HCT116 (cell line): ENCODE data around the gene E2F1. TPM values are rescaled to one million over a fixed set of nuclear protein-coding genes. Genes with fewer than 3 reads are reported as not detected.

Experiments
- ATAC-seq: fragments of 200-7000 bp; cut with Tn5 transposase; 2 replicates; pipeline ENCODE4 v1.9.1; 2020; ENCODE audit warnings: mild to moderate bottlenecking, moderate library complexity
- BruUV-seq: library from RNA; stranded (reverse); fragments of 400-500 nt; replicated peaks from 2 replicates; lab custom pipeline; 2021; lab: Mats Ljungman, UMichigan
- CTCF ChIA-PET: fragments of 300-600 bp; sonication (Branson Sonifier 250); formaldehyde crosslinking; loops from one replicate; lab custom pipeline; 2021; ENCODE audit warnings: antibody characterized with exemption; lab: Charles Lee
- POLR2A ChIA-PET: fragments of 300-600, 350-600 bp; sonication (Branson Sonifier 250); formaldehyde crosslinking; loops from one replicate; lab custom pipeline; 2021; ENCODE audit warnings: antibody characterized with exemption; lab: Charles Lee
- RAD21 ChIA-PET, 2 experiments: fragments of 300-600 bp; sonication (Branson Sonifier 250); formaldehyde crosslinking; loops; one replicate each; lab custom pipeline; 2023; ENCODE audit warnings: low total read pairs in 2 of 2; ENCODE audit not compliant: uncharacterized antibody in 2 of 2, unreplicated experiment in 2 of 2, low non-redundant PET in 1 of 2; lab: Charles Lee
- DNase-seq: peaks from one replicate; pipeline ENCODE4 v3.0.0-alpha.2; 2010; ENCODE audit warnings: low read depth, low spot score
- H2AFZ ChIP-seq: fragments of 200-600 bp; shearing (Covaris generic), sonication (generic); 2 replicates; pipeline ENCODE4 v1.6.1; 2017; ENCODE audit warnings: low read depth, mixed run types, mixed read lengths, antibody characterized with exemption, low read length; ENCODE audit not compliant: poor library complexity, severe bottlenecking
- H3K27ac ChIP-seq: 2 replicates; pipeline ENCODE4 v1.5.1; 2012; ENCODE audit warnings: low read depth, low read length
- H3K27me3 ChIP-seq: fragments of 200-600 bp; sonication (generic); 2 replicates; pipeline ENCODE4 v1.6.1; 2016; ENCODE audit warnings: mixed run types, low read length, mixed read lengths; ENCODE audit not compliant: insufficient read depth
- H3K36me3 ChIP-seq, 2 experiments: fragments of 200-500 bp in 1 of 2; fragments of 200-600 bp in 1 of 2; sonication (Bioruptor generic) in 1 of 2; sonication (generic) in 1 of 2; 2 replicates each; pipeline versions ENCODE4 v1.5.1 to v1.6.1; 2014 to 2016; ENCODE audit warnings: low read length in 2 of 2, inconsistent platforms in 1 of 2, mixed read lengths in 1 of 2, mixed run types in 1 of 2; ENCODE audit not compliant: insufficient read depth in 2 of 2, control insufficient read depth in 1 of 2
- H3K4me1 ChIP-seq, 2 experiments: fragments of 200-600 bp in 1 of 2; sonication (generic) in 1 of 2; 2 replicates each; pipeline versions ENCODE4 v1.5.1 to v1.6.1; 2012 to 2017; ENCODE audit warnings: low read length in 2 of 2, inconsistent platforms in 1 of 2, mild to moderate bottlenecking in 1 of 2, mixed read lengths in 1 of 2, mixed run types in 1 of 2, moderate library complexity in 1 of 2; ENCODE audit not compliant: insufficient read depth in 2 of 2, control insufficient read depth in 1 of 2
- H3K4me2 ChIP-seq: fragments of 200-600 bp; sonication (generic); 2 replicates; pipeline ENCODE4 v1.6.1; 2017; ENCODE audit warnings: mixed run types, low read length, mixed read lengths
- H3K4me3 ChIP-seq, 2 experiments: fragments of 200-600 bp in 1 of 2; sonication (generic) in 1 of 2; replicated peaks in 1 of 2; 2 replicates each; pipeline ENCODE4 v1.5.1; 2011 to 2016; ENCODE audit warnings: low read length in 2 of 2, control low read depth in 1 of 2, low read depth in 1 of 2, mild to moderate bottlenecking in 1 of 2, mixed read lengths in 1 of 2, mixed run types in 1 of 2
- H3K79me2 ChIP-seq: fragments of 200-600 bp; sonication (generic); 2 replicates; pipeline ENCODE4 v1.6.1; 2017; ENCODE audit warnings: mild to moderate bottlenecking, mixed run types, low read length, moderate library complexity, mixed read lengths; ENCODE audit not compliant: insufficient read depth
- H3K9ac ChIP-seq: fragments of 200-600 bp; sonication (generic); 2 replicates; pipeline ENCODE4 v1.6.1; 2016; ENCODE audit warnings: low read length, mixed read lengths
- H3K9me2 ChIP-seq: fragments of 200-600 bp; sonication (generic), shearing (Covaris generic); 2 replicates; pipeline ENCODE4 v1.6.1; 2017; ENCODE audit warnings: mixed run types, mild to moderate bottlenecking, moderate library complexity; ENCODE audit not compliant: insufficient read depth
- H3K9me3 ChIP-seq, 2 experiments: fragments of 200-500 bp in 1 of 2; fragments of 200-600 bp in 1 of 2; sonication (Bioruptor generic) in 1 of 2; sonication (generic) in 1 of 2; 2 replicates each; pipeline ENCODE4 v1.6.1; 2014 to 2017; ENCODE audit warnings: low read length in 2 of 2, mixed read lengths in 2 of 2, inconsistent platforms in 1 of 2, low read depth in 1 of 2, mild to moderate bottlenecking in 1 of 2, mixed run types in 1 of 2, moderate library complexity in 1 of 2; ENCODE audit not compliant: control insufficient read depth in 1 of 2, insufficient read depth in 1 of 2
- H4K20me1 ChIP-seq: fragments of 200-600 bp; sonication (generic), shearing (Covaris generic); 2 replicates; pipeline ENCODE4 v1.6.1; 2017; ENCODE audit warnings: mixed run types, mild to moderate bottlenecking, moderate library complexity; ENCODE audit not compliant: insufficient read depth
- ATF3 ChIP-seq: IDR thresholded peaks from 2 replicates; pipeline ENCODE4 v1.6.1; 2012
- CBX3 ChIP-seq: IDR thresholded peaks from 2 replicates; pipeline ENCODE4 v1.6.1; 2012; ENCODE audit warnings: low read depth
- EGR1 ChIP-seq: IDR thresholded peaks from 2 replicates; pipeline ENCODE4 v1.6.1; 2012; ENCODE audit warnings: low read depth
- ELF1 ChIP-seq: IDR thresholded peaks from 2 replicates; pipeline ENCODE4 v1.6.1; 2012; ENCODE audit warnings: low read depth, borderline replicate concordance
- EZH2 ChIP-seq: fragments of 200-600 bp; sonication (generic); IDR thresholded peaks from 2 replicates; pipeline ENCODE4 v1.6.1; 2017; ENCODE audit warnings: antibody characterized with exemption, mixed run types
- FOSL1 ChIP-seq: IDR thresholded peaks from 2 replicates; pipeline ENCODE4 v1.6.1; 2012; ENCODE audit warnings: low read depth
- JUND ChIP-seq: IDR thresholded peaks from 2 replicates; pipeline ENCODE4 v1.6.1; 2012
- MAX ChIP-seq: IDR thresholded peaks from 2 replicates; pipeline ENCODE4 v1.6.1; 2012
- POLR2A ChIP-seq: IDR thresholded peaks from 2 replicates; pipeline ENCODE4 v1.7.0; 2011; ENCODE audit warnings: borderline replicate concordance; ENCODE audit not compliant: insufficient read depth, insufficient read length; ENCODE audit errors: extremely low read depth
- POLR2AphosphoS5 ChIP-seq: IDR thresholded peaks from 2 replicates; pipeline ENCODE4 v1.6.1; 2011; ENCODE audit warnings: mild to moderate bottlenecking, low read depth, low read length, moderate library complexity
- REST ChIP-seq: IDR thresholded peaks from 2 replicates; pipeline ENCODE4 v1.6.1; 2012; ENCODE audit warnings: low read depth
- SP1 ChIP-seq: IDR thresholded peaks from 2 replicates; pipeline ENCODE4 v1.6.1; 2012; ENCODE audit warnings: low read depth
- TCF7L2 ChIP-seq: IDR thresholded peaks from 2 replicates; pipeline ENCODE4 v1.7.0; 2011; ENCODE audit warnings: borderline replicate concordance, inconsistent platforms; ENCODE audit not compliant: insufficient read depth, insufficient read length; ENCODE audit errors: extremely low read depth
- intact Hi-C: fragments of 100-400 bp; cut with micrococcal nuclease; formaldehyde crosslinking; loops from 2 replicates; pipeline ENCODE4 v1.10.0; 2022
- total RNA-seq: library from RNA; stranded (reverse); gene quantifications from one replicate; pipeline ENCODE4 v1.2.1, GENCODE V29; 2021; ENCODE audit not compliant: unreplicated experiment
- TF ChIP-seq, protein P1 (sequence below): IDR thresholded peaks from 2 replicates; pipeline ENCODE4 v1.6.1; 2011; ENCODE audit warnings: mild to moderate bottlenecking, low read length, moderate library complexity; ENCODE audit not compliant: insufficient replicate concordance; ENCODE audit errors: extremely low read depth

E2F1 gene
- total RNA-seq, 1 experiment from 2014 or later: 30.9 TPM

DNA sequence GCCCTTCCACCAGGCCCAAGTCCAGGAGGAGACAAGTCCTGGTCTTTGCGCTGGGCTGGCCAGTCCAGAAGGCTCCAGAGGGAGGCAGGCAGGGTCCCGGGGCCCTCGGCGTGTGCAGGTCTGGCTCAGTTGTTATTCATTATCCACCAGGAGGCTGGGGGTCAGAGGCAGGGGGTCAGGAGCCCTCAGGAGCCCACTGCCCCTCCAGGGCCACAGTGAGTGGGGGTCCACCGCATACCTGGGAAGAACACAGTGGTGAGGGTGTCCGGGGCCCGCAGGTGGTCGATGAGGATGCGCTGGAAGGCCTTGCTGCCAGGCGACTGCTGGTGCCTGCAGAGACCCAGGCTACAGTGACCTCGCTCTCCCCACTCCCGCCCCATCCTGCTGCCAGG is 28.5 kb downstream of the E2F1 start (continued):
- TF ChIP-seq ATF3 (no peak), EGR1 (no peak), POLR2A (no peak), FOSL1 (no peak), REST (no peak)

DNA sequence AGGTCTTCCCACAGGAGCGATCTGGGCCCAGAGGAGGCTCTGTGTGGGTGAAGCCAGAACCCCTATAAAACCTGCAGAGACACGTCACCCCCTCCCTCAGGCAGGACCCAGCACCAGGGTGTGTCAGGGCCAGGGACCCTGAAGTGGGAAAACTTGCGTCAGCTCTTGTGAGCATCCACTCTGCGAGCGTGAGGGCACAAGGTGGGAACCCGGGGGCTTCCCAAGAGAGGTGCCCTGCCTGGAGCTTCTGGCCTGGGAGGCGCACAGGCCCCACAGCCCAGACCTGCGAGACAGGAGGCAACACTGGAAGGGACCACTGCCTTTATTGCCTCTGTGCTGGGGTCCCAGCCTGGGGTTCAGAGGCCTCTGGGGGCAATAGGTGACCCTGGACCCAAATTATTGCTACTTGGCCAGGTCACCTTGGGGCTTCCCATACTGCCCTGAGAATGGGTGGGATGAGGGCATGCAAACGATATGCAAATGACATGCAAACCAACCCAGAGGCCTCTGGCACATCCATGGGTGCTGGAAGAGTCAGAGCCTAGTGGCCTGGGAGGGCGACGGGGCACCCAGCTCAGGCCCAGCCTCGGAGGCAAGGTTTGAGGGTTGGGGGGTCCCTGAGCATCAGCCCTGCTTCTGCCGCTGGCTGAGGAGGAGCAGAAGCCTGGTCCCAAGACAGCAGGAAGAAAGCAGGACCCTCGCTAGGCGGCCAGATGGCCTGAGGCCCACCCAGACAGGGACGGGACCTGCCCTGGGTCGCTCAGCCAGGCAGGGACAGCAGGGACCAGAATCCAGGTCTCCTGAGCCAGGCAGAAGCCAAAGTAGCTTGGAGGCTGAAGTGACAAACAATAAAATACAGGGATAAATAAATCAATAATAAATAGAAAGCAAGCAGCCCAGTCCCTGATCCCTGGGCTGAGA is 29.1 kb downstream of the E2F1 start:
- ChIA-PET RAD21 (no interaction called here), CTCF (no interaction called here), POLR2A (no interaction called here)
- ATAC-seq (no peak), DNase-seq (no peak)
- H3K4me2 ChIP-seq: no peak overlapping the region
- no peak overlapping the region for H3K4me3 ChIP-seq
- H3K36me3 ChIP-seq: peaks cover 0 to 3% of the 10 kb centered on the region in 2 experiments; a peak in 1 of 4 replicates
- no peak overlapping the region for H3K27ac ChIP-seq
- H3K79me2 ChIP-seq: no peaks in the 10 kb centered on the region
- no peaks in the 10 kb centered on the region for H3K27me3 ChIP-seq
- H3K9me3 ChIP-seq: no peaks in the 10 kb centered on the region
- H3K4me1 ChIP-seq: peaks cover 0 to 12% of the 10 kb centered on the region in 2 experiments; a peak in 1 of 4 replicates
- no peak overlapping the region for H3K9ac ChIP-seq
- H2AFZ ChIP-seq: no peak overlapping the region
- H4K20me1 ChIP-seq: no peaks in the 10 kb centered on the region
- H3K9me2 ChIP-seq: no peaks in the 10 kb centered on the region
- BruUV-seq: no TSS peak
- intact Hi-C loops: loop anchor here (10.0 kb wide), 1 partner anchor 468 kb away; no protein-coding TSS in a partner anchor
- TF ChIP-seq FOSL1 (no peak), TCF7L2 (no peak), CBX3 (no peak), JUND (no peak), POLR2AphosphoS5 (no peak), POLR2A (no peak), MAX (no peak), ELF1 (no peak), EZH2 (no peak), SP1 (no peak)
- TF ChIP-seq, protein P1, sequence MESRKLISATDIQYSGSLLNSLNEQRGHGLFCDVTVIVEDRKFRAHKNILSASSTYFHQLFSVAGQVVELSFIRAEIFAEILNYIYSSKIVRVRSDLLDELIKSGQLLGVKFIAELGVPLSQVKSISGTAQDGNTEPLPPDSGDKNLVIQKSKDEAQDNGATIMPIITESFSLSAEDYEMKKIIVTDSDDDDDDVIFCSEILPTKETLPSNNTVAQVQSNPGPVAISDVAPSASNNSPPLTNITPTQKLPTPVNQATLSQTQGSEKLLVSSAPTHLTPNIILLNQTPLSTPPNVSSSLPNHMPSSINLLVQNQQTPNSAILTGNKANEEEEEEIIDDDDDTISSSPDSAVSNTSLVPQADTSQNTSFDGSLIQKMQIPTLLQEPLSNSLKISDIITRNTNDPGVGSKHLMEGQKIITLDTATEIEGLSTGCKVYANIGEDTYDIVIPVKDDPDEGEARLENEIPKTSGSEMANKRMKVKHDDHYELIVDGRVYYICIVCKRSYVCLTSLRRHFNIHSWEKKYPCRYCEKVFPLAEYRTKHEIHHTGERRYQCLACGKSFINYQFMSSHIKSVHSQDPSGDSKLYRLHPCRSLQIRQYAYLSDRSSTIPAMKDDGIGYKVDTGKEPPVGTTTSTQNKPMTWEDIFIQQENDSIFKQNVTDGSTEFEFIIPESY: no peak
